COLO668 (cell line): ENCODE data around the gene ZC3H7A.
A peak's percentile ranks its signal among the peaks of the same experiment; 100 is the strongest.
"Not testable (repeated sequence)": the region's sequence is repeated elsewhere in the genome, so short reads cannot be mapped to it uniquely, and the experiment has no call there.

Experiments
- DNase-seq: peaks from one replicate; lab custom pipeline; 2025; ENCODE audit not compliant: unreplicated experiment; lab: John Stamatoyannopoulos, UW

ZC3H7A gene, protein sequence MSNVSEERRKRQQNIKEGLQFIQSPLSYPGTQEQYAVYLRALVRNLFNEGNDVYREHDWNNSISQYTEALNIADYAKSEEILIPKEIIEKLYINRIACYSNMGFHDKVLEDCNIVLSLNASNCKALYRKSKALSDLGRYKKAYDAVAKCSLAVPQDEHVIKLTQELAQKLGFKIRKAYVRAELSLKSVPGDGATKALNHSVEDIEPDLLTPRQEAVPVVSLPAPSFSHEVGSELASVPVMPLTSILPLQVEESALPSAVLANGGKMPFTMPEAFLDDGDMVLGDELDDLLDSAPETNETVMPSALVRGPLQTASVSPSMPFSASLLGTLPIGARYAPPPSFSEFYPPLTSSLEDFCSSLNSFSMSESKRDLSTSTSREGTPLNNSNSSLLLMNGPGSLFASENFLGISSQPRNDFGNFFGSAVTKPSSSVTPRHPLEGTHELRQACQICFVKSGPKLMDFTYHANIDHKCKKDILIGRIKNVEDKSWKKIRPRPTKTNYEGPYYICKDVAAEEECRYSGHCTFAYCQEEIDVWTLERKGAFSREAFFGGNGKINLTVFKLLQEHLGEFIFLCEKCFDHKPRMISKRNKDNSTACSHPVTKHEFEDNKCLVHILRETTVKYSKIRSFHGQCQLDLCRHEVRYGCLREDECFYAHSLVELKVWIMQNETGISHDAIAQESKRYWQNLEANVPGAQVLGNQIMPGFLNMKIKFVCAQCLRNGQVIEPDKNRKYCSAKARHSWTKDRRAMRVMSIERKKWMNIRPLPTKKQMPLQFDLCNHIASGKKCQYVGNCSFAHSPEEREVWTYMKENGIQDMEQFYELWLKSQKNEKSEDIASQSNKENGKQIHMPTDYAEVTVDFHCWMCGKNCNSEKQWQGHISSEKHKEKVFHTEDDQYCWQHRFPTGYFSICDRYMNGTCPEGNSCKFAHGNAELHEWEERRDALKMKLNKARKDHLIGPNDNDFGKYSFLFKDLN

DNA sequence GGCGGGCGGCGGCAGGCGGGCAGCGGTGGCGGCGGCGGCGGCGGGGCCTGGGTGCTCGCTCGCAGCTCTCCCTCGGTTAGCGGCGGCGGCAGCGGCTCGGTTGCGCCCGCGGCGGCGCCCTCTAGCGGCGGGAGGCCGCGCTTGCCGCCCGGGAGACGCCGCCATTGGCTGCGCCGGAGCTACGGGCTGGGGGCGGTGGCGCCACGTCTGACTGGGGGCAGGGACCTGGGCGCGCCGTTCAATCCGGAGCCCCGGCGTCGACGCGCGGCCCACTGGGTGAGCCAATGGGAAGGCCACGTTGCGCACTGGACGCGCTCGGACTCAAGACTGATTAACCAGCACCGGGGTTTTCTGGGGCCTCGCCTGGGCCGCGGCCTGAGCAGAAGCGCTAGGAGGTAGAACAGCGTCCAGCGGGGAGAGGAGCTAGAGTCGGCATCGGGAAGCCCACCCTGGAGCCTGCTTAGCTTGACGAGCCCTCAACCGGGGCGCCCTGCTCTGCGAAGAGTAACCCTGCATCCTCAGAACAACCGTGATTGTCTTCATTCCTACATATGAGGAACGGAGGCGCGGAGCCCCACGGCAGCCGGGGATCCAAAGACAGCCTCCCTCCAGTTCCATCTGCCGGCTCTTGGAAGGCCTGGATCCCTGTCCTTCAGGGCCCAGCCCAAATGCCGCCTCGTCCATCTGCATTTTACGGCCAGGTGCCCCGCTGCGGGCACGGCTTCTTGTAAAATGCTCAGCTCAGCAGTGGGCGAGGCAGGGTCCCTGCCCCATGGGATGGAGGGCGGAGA lies at the start of gene ZC3H7A:
Gene ZC3H7A (minus strand): TSS at position 93 of the 791 bp plus-strand sequence. CDS start 14,904 bp downstream, outside the sequence.
- peak; percentile 98 for DNase-seq

- DNase-seq: no peak
Measured at GRCh38 chr16:11844499-11844898, 47.4 kb upstream of the ZC3H7A start.

GRCh38 chr16:11843861-11844260 lies 46.8 kb upstream of the ZC3H7A start:
- no peak for DNase-seq

DNA sequence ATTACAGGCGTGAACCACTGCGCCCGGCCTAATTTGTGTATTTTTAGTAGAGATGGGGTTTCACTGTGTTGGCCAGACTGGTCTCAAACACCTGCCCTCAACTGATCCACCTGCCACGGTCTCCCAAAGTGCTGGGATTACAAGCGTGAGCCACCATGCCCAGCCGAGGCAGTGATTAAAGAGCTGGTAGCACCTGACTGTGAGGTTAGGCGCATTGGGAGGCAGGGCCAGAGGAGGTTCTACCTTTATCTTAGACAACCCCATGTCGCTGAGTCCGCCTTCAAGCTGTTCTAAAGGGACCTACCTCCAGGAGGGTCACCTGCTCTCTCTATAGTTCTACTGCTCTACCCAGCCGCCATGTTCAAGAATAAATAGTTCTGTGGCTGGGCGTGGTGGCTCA lies 46.1 kb upstream of the ZC3H7A start:
- DNase-seq: no peak

GRCh38 chr16:11841026-11841425 lies 44.0 kb upstream of the ZC3H7A start:
- DNase-seq: no peak

GRCh38 chr16:11836650-11837244 lies 39.7 kb upstream of the ZC3H7A start:
- no peak for DNase-seq

GRCh38 chr16:11835891-11836649 lies 39.0 kb upstream of the ZC3H7A start:
- DNase-seq: no peak

DNA sequence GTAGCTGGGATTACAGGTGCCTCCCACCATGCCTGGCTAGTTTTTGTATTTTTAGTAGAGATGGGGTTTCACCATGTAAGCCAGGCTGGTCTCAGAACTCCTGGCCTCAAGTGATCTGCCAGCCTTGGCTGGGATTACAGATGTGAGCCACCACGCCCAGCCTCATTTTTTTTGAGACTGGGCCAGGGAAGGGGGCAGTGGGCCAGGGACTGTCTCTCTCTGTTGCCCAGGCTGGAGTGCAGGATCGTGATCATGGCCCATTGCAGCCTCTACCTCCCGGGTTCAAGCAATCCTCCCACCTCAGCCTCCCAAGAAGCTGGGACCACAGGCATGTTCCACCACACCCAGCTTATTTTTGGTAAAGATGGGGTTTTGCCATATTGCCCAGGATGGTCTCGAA lies 38.3 kb upstream of the ZC3H7A start:
- DNase-seq: no peak

- no peak for DNase-seq
Measured at GRCh38 chr16:11833951-11834695, 37.1 kb upstream of the ZC3H7A start.

DNA sequence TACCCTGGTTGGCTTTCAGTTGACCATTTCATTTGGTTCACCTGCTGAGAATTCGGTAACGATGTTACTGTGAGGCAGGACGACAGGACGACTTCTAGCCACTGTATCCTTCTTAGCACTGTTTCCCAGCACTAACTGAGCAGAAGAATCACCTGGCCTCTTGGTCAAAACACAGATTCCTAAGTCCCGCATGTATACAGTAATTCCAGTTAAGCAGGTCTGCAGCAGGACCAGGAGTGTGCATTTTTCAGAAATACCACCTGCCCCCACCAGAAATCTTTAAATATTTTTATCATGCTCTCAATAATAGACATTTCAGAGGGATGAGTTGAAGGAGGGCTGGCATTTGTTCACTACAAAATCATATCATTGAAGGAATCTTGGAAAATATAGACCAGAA lies 31.6 kb upstream of the ZC3H7A start:
- no peak for DNase-seq

GRCh38 chr16:11825520-11826165 lies 28.6 kb upstream of the ZC3H7A start:
- not testable (repeated sequence) for DNase-seq

- no peak for DNase-seq
Measured at GRCh38 chr16:11824362-11824761, 27.3 kb upstream of the ZC3H7A start.

- DNase-seq: not testable (repeated sequence)
Measured at GRCh38 chr16:11823645-11824044, 26.6 kb upstream of the ZC3H7A start.

DNA sequence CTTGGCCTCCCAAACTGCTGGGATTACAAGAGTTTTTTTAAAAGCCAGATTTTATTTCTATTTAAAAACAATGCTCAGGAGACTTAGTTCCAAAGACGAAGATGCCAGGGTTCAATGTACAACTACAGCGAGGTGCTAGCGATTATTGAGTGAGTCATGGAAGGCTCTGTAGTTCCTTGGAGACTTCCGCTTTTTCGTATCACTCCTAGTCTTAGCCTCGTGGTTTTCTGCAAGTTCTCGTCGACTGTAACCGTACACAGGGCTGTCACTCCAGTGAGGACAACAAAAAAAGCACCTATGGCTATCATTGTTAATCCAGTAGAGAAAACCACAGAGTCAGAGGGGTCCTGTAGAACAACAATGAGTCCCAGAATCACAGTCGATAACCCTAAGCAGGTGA lies 22.7 kb upstream of the ZC3H7A start:
- DNase-seq: no peak

GRCh38 chr16:11818970-11819369 lies 21.9 kb upstream of the ZC3H7A start:
- not testable (repeated sequence) for DNase-seq

DNA sequence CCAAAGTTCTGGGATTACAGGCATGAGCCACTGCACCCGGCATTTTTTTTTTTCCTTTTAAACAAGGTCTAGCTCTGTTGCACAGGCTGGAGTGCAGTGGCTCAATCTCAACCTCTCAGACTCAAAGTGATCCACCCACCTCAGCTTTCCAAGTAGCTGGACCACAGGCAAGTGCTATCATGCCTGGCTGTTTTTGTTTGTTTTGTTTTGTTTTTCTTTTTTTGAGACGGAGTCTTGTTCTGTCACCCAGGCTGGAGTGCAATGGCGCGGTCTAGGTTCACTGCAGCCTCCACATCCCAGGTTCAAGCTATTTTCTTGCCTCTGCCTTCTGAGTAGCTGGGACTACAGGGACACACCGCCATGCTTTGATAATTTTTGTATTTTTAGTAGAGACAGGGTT lies 19.1 kb upstream of the ZC3H7A start:
- DNase-seq: no peak

GRCh38 chr16:11814800-11815199 lies 17.7 kb upstream of the ZC3H7A start:
- not testable (repeated sequence) for DNase-seq

DNA sequence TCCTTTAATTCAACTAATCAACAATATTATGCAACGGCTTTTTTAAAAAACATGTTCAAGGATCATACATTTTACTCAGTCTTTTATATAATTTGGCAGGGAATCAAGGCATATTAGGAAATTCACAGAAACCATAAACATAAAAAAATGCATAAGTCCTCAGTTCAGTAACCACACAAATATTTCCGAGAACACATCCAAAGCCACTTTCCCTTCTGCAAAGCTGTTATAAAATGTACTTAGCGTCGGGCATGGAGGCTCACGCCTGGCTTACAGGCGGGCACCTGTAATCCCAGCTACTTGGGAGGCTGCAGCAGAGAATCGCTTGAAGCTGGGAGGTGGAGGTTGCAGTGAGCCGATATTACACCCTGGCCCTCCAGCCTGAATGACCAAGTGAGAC lies 9.7 kb upstream of the ZC3H7A start:
- no peak for DNase-seq

DNA sequence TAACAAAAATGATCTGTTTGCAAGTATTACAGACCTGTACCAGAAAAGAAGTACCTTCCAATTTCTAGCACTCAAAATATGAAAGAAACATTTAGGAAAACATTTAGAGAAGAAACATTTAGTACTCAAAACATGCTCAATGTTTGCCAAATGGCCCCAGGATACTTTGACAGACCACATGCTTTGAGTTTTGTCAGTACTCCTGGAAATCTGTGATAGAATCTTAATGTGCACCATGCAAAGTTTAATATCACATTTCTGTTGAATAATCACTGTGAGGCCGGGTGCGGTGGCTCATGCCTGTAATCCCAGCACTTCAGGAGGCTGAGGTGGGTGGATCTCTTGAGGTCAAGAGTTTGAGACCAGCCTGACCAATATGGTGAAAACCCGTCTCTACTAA lies 8.5 kb upstream of the ZC3H7A start:
- DNase-seq: no peak
